SHP77 treated with DMSO at 0.1 percent for 48 hours (cell line): ENCODE data around the gene DCHS1.
A peak's percentile ranks its signal among the peaks of the same experiment; 100 is the strongest.

Source experiments
- DNase-seq: peaks from one replicate; lab custom pipeline; 2025; lab: John Stamatoyannopoulos, UW

The DCHS1 gene

GRCh38 chr11:6612213-6613041 lies 43.2 kb downstream of the DCHS1 start, which contains the start of gene TAF10:
TSS of gene TAF10 (minus strand) at chr11:6612216. CDS start at chr11:6612189, 27 bp downstream.
- DNase-seq = peak; percentile 52

- no peak for DNase-seq
Measured at GRCh38 chr11:6611963-6612212, 43.7 kb downstream of the DCHS1 start.

- no peak for DNase-seq
Measured at GRCh38 chr11:6611092-6611962, 44.3 kb downstream of the DCHS1 start.

- no peak for DNase-seq
Measured at GRCh38 chr11:6610591-6610990, 45.0 kb downstream of the DCHS1 start.

- no peak for DNase-seq
Measured at GRCh38 chr11:6609502-6610015, 46.0 kb downstream of the DCHS1 start.

GRCh38 chr11:6608726-6609501 lies 46.7 kb downstream of the DCHS1 start:
- DNase-seq = no peak

GRCh38 chr11:6608011-6608410 lies 47.6 kb downstream of the DCHS1 start:
- no peak for DNase-seq

- no peak for DNase-seq
Measured at GRCh38 chr11:6607190-6607795, 48.3 kb downstream of the DCHS1 start.

GRCh38 chr11:6606471-6607189 lies 49.0 kb downstream of the DCHS1 start:
- no peak for DNase-seq

GRCh38 chr11:6604790-6605189 lies 50.8 kb downstream of the DCHS1 start:
- no peak for DNase-seq

GRCh38 chr11:6604081-6604626 lies 51.5 kb downstream of the DCHS1 start:
- DNase-seq = peak; percentile 2

- peak; percentile 13 for DNase-seq
Measured at GRCh38 chr11:6603287-6604080, 52.1 kb downstream of the DCHS1 start, which contains the start of the genes ILK and RRP8. TSS of gene ILK (plus strand) at chr11:6603774. CDS start at chr11:6604272, 498 bp downstream. TSS of gene RRP8 (minus strand) at chr11:6603616. CDS start at chr11:6603502, 114 bp downstream.

- DNase-seq = no peak
Measured at GRCh38 chr11:6602096-6602940, 53.3 kb downstream of the DCHS1 start.

- no peak for DNase-seq
Measured at GRCh38 chr11:6601041-6601461, 54.6 kb downstream of the DCHS1 start.

GRCh38 chr11:6599881-6600390 lies 55.7 kb downstream of the DCHS1 start:
- DNase-seq = no peak

- DNase-seq = no peak
Measured at GRCh38 chr11:6599449-6599848, 56.2 kb downstream of the DCHS1 start.

GRCh38 chr11:6598555-6598954 lies 57.1 kb downstream of the DCHS1 start:
- no peak for DNase-seq

GRCh38 chr11:6596239-6596877 lies 59.3 kb downstream of the DCHS1 start:
- DNase-seq = no peak
